Naive thymus-derived CD4-positive, alpha-beta T cell (primary cell): Measurements from ENCODE around the gene NT5DC3. TPM values are rescaled to one million over a fixed set of nuclear protein-coding genes. Genes with fewer than 3 reads are reported as not detected.

ENCODE experiments used
- ATAC-seq: fragments of 150-1000 bp; cut with Tn5 transposase; 2 replicates; pipeline ENCODE4 v1.10.0; 2021; ENCODE audit warnings: mild to moderate bottlenecking, moderate library complexity
- CTCF ChIA-PET: fragments of 350-600 bp; sonication (Branson Sonifier 250); formaldehyde crosslinking; loops from one replicate; lab custom pipeline; 2021; ENCODE audit warnings: antibody characterized with exemption; lab: Charles Lee
- POLR2A ChIA-PET: fragments of 350-600 bp; sonication (Branson Sonifier 250); formaldehyde crosslinking; loops from one replicate; lab custom pipeline; 2021; ENCODE audit warnings: antibody characterized with exemption, inconsistent platforms; lab: Charles Lee
- DNase-seq, 9 donors: peaks; one replicate each; pipeline versions ENCODE4 v3.0.0 to v3.0.0-alpha.2; 2020 to 2022; ENCODE audit warnings: mixed read lengths in 1 of 9
- H3K27ac ChIP-seq: one replicate; pipeline ENCODE4 v1.7.0; 2013; ENCODE audit warnings: mild to moderate bottlenecking, low read depth, low read length, moderate library complexity
- H3K27me3 ChIP-seq, 2 donors: one replicate each; pipeline ENCODE4 v1.7.0; 2013; ENCODE audit warnings: low read length in 2 of 2, mild to moderate bottlenecking in 2 of 2, moderate library complexity in 2 of 2; ENCODE audit not compliant: control insufficient read depth in 2 of 2, insufficient read depth in 2 of 2
- H3K36me3 ChIP-seq, 3 experiments: 1 replicate in 2 of 3; 2 replicates in 1 of 3; pipeline ENCODE4 v1.7.0; 2013; ENCODE audit warnings: low read length in 3 of 3, mild to moderate bottlenecking in 3 of 3, moderate library complexity in 1 of 3; ENCODE audit not compliant: insufficient read depth in 3 of 3, control insufficient read depth in 2 of 3
- H3K4me1 ChIP-seq, 2 donors: one replicate each; pipeline ENCODE4 v1.7.0; 2013; ENCODE audit warnings: low read length in 2 of 2, mild to moderate bottlenecking in 2 of 2, moderate library complexity in 1 of 2; ENCODE audit not compliant: control insufficient read depth in 2 of 2, insufficient read depth in 2 of 2
- H3K4me3 ChIP-seq: 2 replicates; pipeline ENCODE4 v1.7.0; 2013; ENCODE audit warnings: mild to moderate bottlenecking, low read length
- H3K9me3 ChIP-seq, 3 experiments: 1 replicate in 2 of 3; 2 replicates in 1 of 3; pipeline ENCODE4 v1.7.0; 2013; ENCODE audit warnings: low read length in 3 of 3; ENCODE audit not compliant: control insufficient read depth in 2 of 3
- H3K27ac Mint-ChIP-seq, 9 donors: one replicate each; pipeline ENCODE4 v1.8.0; 2020 to 2022; ENCODE audit warnings: mixed read lengths in 9 of 9, mild to moderate bottlenecking in 8 of 9, moderate library complexity in 5 of 9, inconsistent platforms in 2 of 9
- H3K27me3 Mint-ChIP-seq, 5 donors: one replicate each; pipeline ENCODE4 v1.8.0; 2021 to 2022; ENCODE audit warnings: mixed read lengths in 5 of 5, mild to moderate bottlenecking in 1 of 5
- H3K36me3 Mint-ChIP-seq, 5 donors: one replicate each; pipeline ENCODE4 v1.8.0; 2020 to 2022; ENCODE audit warnings: mixed read lengths in 5 of 5, mild to moderate bottlenecking in 3 of 5, inconsistent platforms in 1 of 5
- H3K4me1 Mint-ChIP-seq, 7 donors: one replicate each; pipeline ENCODE4 v1.8.0; 2020 to 2022; ENCODE audit warnings: mixed read lengths in 7 of 7, mild to moderate bottlenecking in 3 of 7, inconsistent platforms in 1 of 7
- H3K4me3 Mint-ChIP-seq, 10 donors: one replicate each; pipeline ENCODE4 v1.8.0; 2020 to 2022; ENCODE audit warnings: mild to moderate bottlenecking in 10 of 10, mixed read lengths in 10 of 10, moderate library complexity in 6 of 10, inconsistent platforms in 2 of 10
- H3K9me3 Mint-ChIP-seq, 11 donors: one replicate each; pipeline ENCODE4 v1.8.0; 2020 to 2022; ENCODE audit warnings: mixed read lengths in 11 of 11, mild to moderate bottlenecking in 4 of 11, inconsistent platforms in 1 of 11, moderate library complexity in 1 of 11
- intact Hi-C, 2 donors: fragments of 100-400 bp; cut with micrococcal nuclease; formaldehyde crosslinking; loops; one replicate each; pipeline ENCODE4 v1.15.1; 2023
- polyA plus RNA-seq, 2 donors: library from polyadenylated mRNA; unstranded; fragments of 300-500 nt; fragmentation: Illumina TruSeq; gene quantifications; one replicate each; pipeline ENCODE4 v1.2.3, GENCODE V29; 2021
- total RNA-seq, 6 experiments: library from RNA in 5 of 6; stranded (reverse) in 5 of 6; gene quantifications; 1 replicate in 5 of 6; 2 replicates in 1 of 6; pipeline ENCODE4 v1.2.3 and lab custom pipeline; 2021 to 2026

NT5DC3 gene
- total and polyA plus RNA-seq, 7 experiments from 2014 or later = 0.99 to 5.0 (median 4.4) TPM

- H3K4me1 ChIP-seq = no peaks in the 10 kb centered on the region
- no peak overlapping the region for H3K4me3 Mint-ChIP-seq
- H3K27me3 ChIP-seq = no peaks in the 10 kb centered on the region
- ChIA-PET CTCF (no interaction called here), POLR2A (no interaction called here)
- peaks cover 1 to 60% (median 29%) of the 10 kb centered on the region in 5 donors for H3K36me3 Mint-ChIP-seq
- H3K9me3 Mint-ChIP-seq = peaks cover 0 to 1% (median 0%) of the 10 kb centered on the region in 11 donors
- ATAC-seq = no peak
- H3K27ac ChIP-seq = no peak overlapping the region
- H3K4me3 ChIP-seq = no peak overlapping the region
- H3K9me3 ChIP-seq = no peaks in the 10 kb centered on the region
- peak overlapping the region in 1 of 9 donors; percentile 2 for H3K27ac Mint-ChIP-seq
- intact Hi-C loops = no loop called here
- no peaks in the 10 kb centered on the region for H3K36me3 ChIP-seq
- no peaks in the 10 kb centered on the region for H3K27me3 Mint-ChIP-seq
- no peak for DNase-seq
- peaks cover 0 to 2% (median 0%) of the 10 kb centered on the region in 7 donors for H3K4me1 Mint-ChIP-seq
These were observed 35.2 kb downstream of the NT5DC3 start for GRCh38 chr12:103805655-103806360.

- no peak overlapping the region for H3K4me3 Mint-ChIP-seq
- no peak overlapping the region for H3K27ac ChIP-seq
- POLR2A ChIA-PET = no interaction called here
- intact Hi-C loops = no loop called here
- DNase-seq (no peak), ATAC-seq (no peak)
- H3K4me1 ChIP-seq = no peaks in the 10 kb centered on the region
- peaks cover 0 to 61% (median 40%) of the 10 kb centered on the region in 5 donors for H3K36me3 Mint-ChIP-seq
- peaks cover 0 to 2% (median 0%) of the 10 kb centered on the region in 3 experiments for H3K36me3 ChIP-seq
- no peaks in the 10 kb centered on the region for H3K27me3 Mint-ChIP-seq
- H3K9me3 ChIP-seq = no peaks in the 10 kb centered on the region
- no peak overlapping the region for H3K4me3 ChIP-seq
- H3K27me3 ChIP-seq = no peaks in the 10 kb centered on the region
- CTCF ChIA-PET = no interaction called here
- H3K27ac Mint-ChIP-seq = no peak overlapping the region
- peaks cover 0 to 5% (median 0%) of the 10 kb centered on the region in 7 donors for H3K4me1 Mint-ChIP-seq
- peaks cover 0 to 3% (median 0%) of the 10 kb centered on the region in 11 donors for H3K9me3 Mint-ChIP-seq
These were observed 37.2 kb downstream of the NT5DC3 start for GRCh38 chr12:103803847-103804246.

GRCh38 chr12:103802586-103802886, 38.5 kb downstream of the NT5DC3 start:
- ATAC-seq (no peak), DNase-seq (no peak)
- Mint-ChIP-seq H3K9me3 (peaks cover 0 to 3% (median 0%) of the 10 kb centered on the region in 11 donors), H3K4me1 (peaks cover 0 to 5% (median 0%) of the 10 kb centered on the region in 7 donors), H3K4me3 (no peak overlapping the region), H3K27ac (no peak overlapping the region), H3K27me3 (no peaks in the 10 kb centered on the region), H3K36me3 (peaks cover 0 to 67% (median 37%) of the 10 kb centered on the region in 5 donors)
- no peaks in the 10 kb centered on the region for H3K4me1 ChIP-seq
- H3K36me3 ChIP-seq = peaks cover 0 to 4% (median 0%) of the 10 kb centered on the region in 3 experiments
- ChIA-PET POLR2A (no interaction called here), CTCF (no interaction called here)
- H3K9me3 ChIP-seq = no peaks in the 10 kb centered on the region
- H3K27me3 ChIP-seq = no peaks in the 10 kb centered on the region
- no peak overlapping the region for H3K27ac ChIP-seq
- no peak overlapping the region for H3K4me3 ChIP-seq
- intact Hi-C loops = no loop called here

- peaks cover 0 to 3% (median 0%) of the 10 kb centered on the region in 7 donors for H3K4me1 Mint-ChIP-seq
- H3K27ac ChIP-seq = no peak overlapping the region
- ATAC-seq (no peak), DNase-seq (no peak)
- H3K4me1 ChIP-seq = no peaks in the 10 kb centered on the region
- CTCF ChIA-PET = no interaction called here
- no peaks in the 10 kb centered on the region for H3K9me3 ChIP-seq
- H3K4me3 Mint-ChIP-seq = no peak overlapping the region
- intact Hi-C loops = no loop called here
- POLR2A ChIA-PET = no interaction called here
- H3K9me3 Mint-ChIP-seq = peaks cover 0 to 3% (median 0%) of the 10 kb centered on the region in 11 donors
- no peaks in the 10 kb centered on the region for H3K27me3 ChIP-seq
- H3K27ac Mint-ChIP-seq = no peak overlapping the region
- no peak overlapping the region for H3K4me3 ChIP-seq
- peaks cover 0 to 5% (median 0%) of the 10 kb centered on the region in 3 experiments for H3K36me3 ChIP-seq
- no peaks in the 10 kb centered on the region for H3K27me3 Mint-ChIP-seq
- peaks cover 0 to 66% (median 40%) of the 10 kb centered on the region in 5 donors for H3K36me3 Mint-ChIP-seq
These were observed 39.1 kb downstream of the NT5DC3 start for GRCh38 chr12:103801709-103802585.

GRCh38 chr12:103799857-103800771, 40.9 kb downstream of the NT5DC3 start:
- CTCF ChIA-PET = no interaction called here
- Mint-ChIP-seq H3K9me3 (peaks cover 0 to 3% (median 0%) of the 10 kb centered on the region in 11 donors), H3K4me1 (peaks cover 0 to 3% (median 0%) of the 10 kb centered on the region in 7 donors), H3K27me3 (no peaks in the 10 kb centered on the region), H3K27ac (no peak overlapping the region), H3K4me3 (no peak overlapping the region), H3K36me3 (peaks cover 0 to 62% (median 40%) of the 10 kb centered on the region in 5 donors)
- ATAC-seq (peak; percentile 47), DNase-seq (no peak)
- no peaks in the 10 kb centered on the region for H3K4me1 ChIP-seq
- no peaks in the 10 kb centered on the region for H3K9me3 ChIP-seq
- POLR2A ChIA-PET = no interaction called here
- no peak overlapping the region for H3K27ac ChIP-seq
- peaks cover 0 to 10% (median 0%) of the 10 kb centered on the region in 3 experiments for H3K36me3 ChIP-seq
- no peak overlapping the region for H3K4me3 ChIP-seq
- intact Hi-C loops = no loop called here
- H3K27me3 ChIP-seq = no peaks in the 10 kb centered on the region

GRCh38 chr12:103799504-103799856, 41.6 kb downstream of the NT5DC3 start:
- H3K36me3 Mint-ChIP-seq = peaks cover 0 to 65% (median 40%) of the 10 kb centered on the region in 5 donors
- Histone ChIP-seq H3K9me3 (no peaks in the 10 kb centered on the region), H3K27ac (no peak overlapping the region), H3K27me3 (no peaks in the 10 kb centered on the region), H3K4me1 (no peaks in the 10 kb centered on the region), H3K4me3 (no peak overlapping the region), H3K36me3 (peaks cover 0 to 13% (median 0%) of the 10 kb centered on the region in 3 experiments)
- peaks cover 0 to 5% (median 0%) of the 10 kb centered on the region in 7 donors for H3K4me1 Mint-ChIP-seq
- peaks cover 0 to 3% (median 0%) of the 10 kb centered on the region in 11 donors for H3K9me3 Mint-ChIP-seq
- ChIA-PET POLR2A (no interaction called here), CTCF (no interaction called here)
- DNase-seq (no peak), ATAC-seq (peak; percentile 45)
- no peaks in the 10 kb centered on the region for H3K27me3 Mint-ChIP-seq
- H3K4me3 Mint-ChIP-seq = no peak overlapping the region
- no peak overlapping the region for H3K27ac Mint-ChIP-seq
- intact Hi-C loops = no loop called here
